ENCODE results near the gene KRT222.

Gene KRT222

DNA sequence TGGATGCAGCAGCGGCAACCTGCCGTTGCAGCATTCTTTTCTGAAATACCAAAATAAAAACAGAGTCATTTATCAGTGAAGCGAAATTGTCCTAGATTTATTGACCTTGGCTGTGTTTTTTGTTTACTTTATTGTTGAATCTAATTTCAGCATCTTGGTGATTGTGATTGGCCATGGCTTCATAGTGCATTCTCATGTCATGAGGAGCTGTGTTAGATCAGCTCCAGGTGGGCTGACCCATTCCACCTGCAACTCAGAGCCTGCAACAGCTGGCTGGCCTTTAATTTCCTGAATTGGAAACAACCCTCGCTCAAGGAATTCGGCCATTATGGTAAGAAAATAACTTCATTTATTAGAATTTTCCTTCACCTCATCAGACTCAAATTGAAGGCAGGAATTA is 22.1 kb upstream of the KRT222 start:
- no peak overlapping the region for H3K4me3 ChIP-seq (ENCODE audit: low read depth in 1 of 2, low read length in 2 of 2)
- H3K36me3 ChIP-seq (ENCODE audit: insufficient read depth, low read length): no peaks in the 10 kb centered on the region
- no peaks in the 10 kb centered on the region for H3K27me3 ChIP-seq (ENCODE audit: control insufficient read depth in 1 of 2, insufficient read depth in 2 of 2, low read length in 2 of 2)
- H3K9me3 ChIP-seq (ENCODE audit: low read length): no peaks in the 10 kb centered on the region
- no peaks in the 10 kb centered on the region for H3K4me1 ChIP-seq (ENCODE audit: insufficient read depth, low read length)
- no peak overlapping the region for H3K27ac ChIP-seq (ENCODE audit: low read depth, low read length)
- no peak overlapping the region for H3K9ac ChIP-seq (ENCODE audit: low read length)

GRCh38 chr17:40686192-40686591 is 21.2 kb upstream of the KRT222 start:
- Histone ChIP-seq H3K4me1 (ENCODE audit: insufficient read depth, low read length) (no peaks in the 10 kb centered on the region), H3K27me3 (ENCODE audit: control insufficient read depth in 1 of 2, insufficient read depth in 2 of 2, low read length in 2 of 2) (no peaks in the 10 kb centered on the region), H3K9ac (ENCODE audit: low read length) (no peak overlapping the region), H3K9me3 (ENCODE audit: low read length) (no peaks in the 10 kb centered on the region), H3K36me3 (ENCODE audit: insufficient read depth, low read length) (no peaks in the 10 kb centered on the region), H3K4me3 (ENCODE audit: low read depth in 1 of 2, low read length in 2 of 2) (no peak overlapping the region), H3K27ac (ENCODE audit: low read depth, low read length) (no peak overlapping the region)

DNA sequence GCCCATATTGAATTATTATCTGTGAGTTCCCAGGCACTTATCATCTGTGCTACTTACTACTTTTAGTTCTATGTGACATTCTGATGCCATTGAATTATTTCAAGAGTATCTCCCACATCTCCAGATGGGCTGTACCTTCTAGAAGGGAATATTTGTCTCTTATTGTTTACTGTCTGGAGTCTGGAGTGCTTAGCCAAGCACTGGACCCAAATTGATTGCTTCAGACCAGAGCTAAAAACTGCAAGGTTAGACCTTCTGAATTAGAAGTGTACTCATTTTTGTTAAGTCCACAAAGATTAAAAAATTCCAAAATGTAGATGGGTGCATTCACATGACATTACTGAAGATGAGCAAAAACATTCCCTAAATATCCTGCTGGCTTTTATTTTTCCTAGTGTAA is 16.0 kb upstream of the KRT222 start:
- H3K9ac ChIP-seq (ENCODE audit: low read length): no peak overlapping the region
- H3K9me3 ChIP-seq (ENCODE audit: low read length): no peaks in the 10 kb centered on the region
- no peaks in the 10 kb centered on the region for H3K36me3 ChIP-seq (ENCODE audit: insufficient read depth, low read length)
- H3K4me1 ChIP-seq (ENCODE audit: insufficient read depth, low read length): no peaks in the 10 kb centered on the region
- H3K27me3 ChIP-seq (ENCODE audit: control insufficient read depth in 1 of 2, insufficient read depth in 2 of 2, low read length in 2 of 2): peaks cover 0 to 9% of the 10 kb centered on the region in 2 donors
- no peak overlapping the region for H3K4me3 ChIP-seq (ENCODE audit: low read depth in 1 of 2, low read length in 2 of 2)
- no peak overlapping the region for H3K27ac ChIP-seq (ENCODE audit: low read depth, low read length)

- H3K4me3 ChIP-seq (ENCODE audit: low read depth in 1 of 2, low read length in 2 of 2): no peak overlapping the region
- H3K36me3 ChIP-seq (ENCODE audit: insufficient read depth, low read length): no peaks in the 10 kb centered on the region
- H3K27ac ChIP-seq (ENCODE audit: low read depth, low read length): no peak overlapping the region
- no peaks in the 10 kb centered on the region for H3K4me1 ChIP-seq (ENCODE audit: insufficient read depth, low read length)
- H3K9ac ChIP-seq (ENCODE audit: low read length): no peak overlapping the region
- H3K9me3 ChIP-seq (ENCODE audit: low read length): no peaks in the 10 kb centered on the region
- H3K27me3 ChIP-seq (ENCODE audit: control insufficient read depth in 1 of 2, insufficient read depth in 2 of 2, low read length in 2 of 2): peaks cover 0 to 9% of the 10 kb centered on the region in 2 donors
Observed at GRCh38 chr17:40679523-40679907, 14.5 kb upstream of the KRT222 start.

DNA sequence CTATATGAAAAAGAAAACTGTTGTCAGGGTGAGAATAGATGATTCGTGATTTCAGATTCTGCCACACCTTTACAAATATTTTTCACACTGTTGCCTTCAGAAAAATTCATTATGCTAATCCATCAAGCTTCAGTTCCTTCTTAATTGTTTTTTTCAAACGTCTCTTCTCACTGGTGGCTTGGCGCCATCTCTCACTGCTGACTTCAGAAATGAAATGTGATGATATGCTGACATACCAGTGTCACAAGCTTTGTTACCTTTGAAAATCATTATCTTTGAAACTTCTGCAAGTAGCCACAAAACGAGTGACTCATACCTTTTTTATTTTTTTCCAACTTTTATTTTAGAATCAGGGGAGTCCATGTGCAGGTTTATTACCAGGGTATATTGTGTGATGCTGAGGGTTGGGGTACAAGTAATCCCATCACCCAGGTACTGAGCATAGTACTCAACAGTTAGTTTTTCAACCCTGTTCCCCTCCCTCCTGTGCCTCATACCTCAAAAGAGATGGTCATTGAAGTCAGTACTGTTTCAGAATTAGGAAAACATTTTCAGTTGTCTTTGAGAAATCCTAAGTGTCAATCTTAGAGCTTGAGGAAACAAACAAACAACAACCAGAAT is 14.0 kb upstream of the KRT222 start:
- H3K27me3 ChIP-seq (ENCODE audit: control insufficient read depth in 1 of 2, insufficient read depth in 2 of 2, low read length in 2 of 2): peaks cover 0 to 9% of the 10 kb centered on the region in 2 donors
- H3K27ac ChIP-seq (ENCODE audit: low read depth, low read length): no peak overlapping the region

DNA sequence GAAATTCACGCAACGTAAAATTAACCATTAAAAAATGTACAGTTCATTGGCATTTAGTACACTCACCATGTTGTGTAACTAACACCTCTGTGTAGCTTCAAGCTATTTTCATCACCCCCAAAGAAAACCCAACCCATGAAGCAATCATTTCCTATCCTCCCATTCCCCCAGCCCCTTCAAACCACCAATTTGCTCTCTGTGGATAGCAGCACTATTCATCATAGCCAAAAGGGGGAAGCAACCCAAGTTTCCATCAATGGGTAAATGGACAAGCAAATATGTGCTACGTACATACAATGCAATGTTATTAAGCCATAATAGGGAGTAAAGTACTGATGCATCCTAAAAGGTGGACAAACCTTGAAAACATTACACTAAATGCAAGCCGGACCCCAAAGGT is 10.9 kb upstream of the KRT222 start:
- H3K9me3 ChIP-seq (ENCODE audit: low read length): no peaks in the 10 kb centered on the region
- H3K36me3 ChIP-seq (ENCODE audit: insufficient read depth, low read length): no peaks in the 10 kb centered on the region
- H3K4me3 ChIP-seq (ENCODE audit: low read depth in 1 of 2, low read length in 2 of 2): no peak overlapping the region
- no peak overlapping the region for H3K27ac ChIP-seq (ENCODE audit: low read depth, low read length)
- H3K9ac ChIP-seq (ENCODE audit: low read length): no peak overlapping the region
- H3K27me3 ChIP-seq (ENCODE audit: control insufficient read depth in 1 of 2, insufficient read depth in 2 of 2, low read length in 2 of 2): peaks cover 0 to 9% of the 10 kb centered on the region in 2 donors
- no peaks in the 10 kb centered on the region for H3K4me1 ChIP-seq (ENCODE audit: insufficient read depth, low read length)

More for the DNA sequence above, 14.0 kb upstream of the KRT222 start:
- H3K9ac ChIP-seq (ENCODE audit: low read length): no peak overlapping the region
- no peaks in the 10 kb centered on the region for H3K4me1 ChIP-seq (ENCODE audit: insufficient read depth, low read length)
- H3K4me3 ChIP-seq (ENCODE audit: low read depth in 1 of 2, low read length in 2 of 2): no peak overlapping the region
- H3K9me3 ChIP-seq (ENCODE audit: low read length): no peaks in the 10 kb centered on the region
- no peaks in the 10 kb centered on the region for H3K36me3 ChIP-seq (ENCODE audit: insufficient read depth, low read length)

GRCh38 chr17:40672654-40673053 is 7.7 kb upstream of the KRT222 start:
- no peak overlapping the region for H3K27ac ChIP-seq (ENCODE audit: low read depth, low read length)
- H3K27me3 ChIP-seq (ENCODE audit: control insufficient read depth in 1 of 2, insufficient read depth in 2 of 2, low read length in 2 of 2): peaks cover 0 to 9% of the 10 kb centered on the region in 2 donors
- no peak overlapping the region for H3K9ac ChIP-seq (ENCODE audit: low read length)
- no peaks in the 10 kb centered on the region for H3K4me1 ChIP-seq (ENCODE audit: insufficient read depth, low read length)
- no peaks in the 10 kb centered on the region for H3K9me3 ChIP-seq (ENCODE audit: low read length)
- no peak overlapping the region for H3K4me3 ChIP-seq (ENCODE audit: low read depth in 1 of 2, low read length in 2 of 2)
- no peaks in the 10 kb centered on the region for H3K36me3 ChIP-seq (ENCODE audit: insufficient read depth, low read length)

DNA sequence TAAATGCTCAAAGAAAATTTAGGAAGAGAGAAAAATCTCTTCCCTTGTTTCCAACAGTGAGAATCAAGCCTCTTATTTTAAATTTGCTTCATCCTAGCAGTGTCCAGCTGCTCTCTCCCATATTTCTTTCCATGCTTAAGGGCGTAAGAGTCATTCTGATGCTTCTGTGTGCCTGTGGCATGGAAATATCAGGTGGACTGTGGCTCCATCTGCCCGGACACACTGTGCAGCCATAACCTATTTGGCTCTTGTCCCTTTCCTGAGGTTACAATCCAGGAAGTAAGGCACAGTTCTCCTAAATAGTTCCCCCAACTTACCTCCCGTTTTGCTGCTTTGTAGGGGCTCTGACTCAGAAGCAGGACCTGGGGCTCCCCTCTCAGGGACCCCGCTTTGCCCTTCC is 6.3 kb upstream of the KRT222 start:
- no peaks in the 10 kb centered on the region for H3K36me3 ChIP-seq (ENCODE audit: insufficient read depth, low read length)
- no peaks in the 10 kb centered on the region for H3K9me3 ChIP-seq (ENCODE audit: low read length)
- H3K4me1 ChIP-seq (ENCODE audit: insufficient read depth, low read length): no peaks in the 10 kb centered on the region
- H3K9ac ChIP-seq (ENCODE audit: low read length): no peak overlapping the region
- H3K27me3 ChIP-seq (ENCODE audit: control insufficient read depth in 1 of 2, insufficient read depth in 2 of 2, low read length in 2 of 2): peaks cover 0 to 1% of the 10 kb centered on the region in 2 donors
- no peak overlapping the region for H3K4me3 ChIP-seq (ENCODE audit: low read depth in 1 of 2, low read length in 2 of 2)
- H3K27ac ChIP-seq (ENCODE audit: low read depth, low read length): no peak overlapping the region

DNA sequence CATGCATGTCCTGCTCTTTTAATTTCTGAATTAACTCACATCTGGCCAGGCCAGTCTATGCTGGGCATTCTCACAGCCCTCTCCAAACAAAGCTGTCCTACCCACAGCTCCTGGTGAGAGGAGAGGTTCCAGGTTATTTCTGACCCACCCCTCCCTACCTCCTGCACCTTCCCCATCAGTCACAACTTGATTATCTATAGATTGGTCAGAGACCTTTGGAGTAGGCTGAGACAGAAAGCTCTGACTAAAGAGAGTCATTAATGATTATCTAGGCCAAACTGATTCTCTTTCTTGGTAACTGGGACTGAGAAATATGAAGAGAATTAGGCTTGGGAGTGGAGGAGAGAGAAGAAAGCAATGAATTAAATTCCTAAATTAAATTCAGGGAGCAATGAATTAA is 1.4 kb upstream of the KRT222 start:
- Histone ChIP-seq H3K36me3 (ENCODE audit: insufficient read depth, low read length) (no peaks in the 10 kb centered on the region), H3K4me1 (ENCODE audit: insufficient read depth, low read length) (no peaks in the 10 kb centered on the region), H3K27me3 (ENCODE audit: control insufficient read depth in 1 of 2, insufficient read depth in 2 of 2, low read length in 2 of 2) (peaks cover 0 to 4% of the 10 kb centered on the region in 2 donors), H3K27ac (ENCODE audit: low read depth, low read length) (no peak overlapping the region), H3K9ac (ENCODE audit: low read length) (no peak overlapping the region), H3K4me3 (ENCODE audit: low read depth in 1 of 2, low read length in 2 of 2) (no peak overlapping the region), H3K9me3 (ENCODE audit: low read length) (no peaks in the 10 kb centered on the region)

GRCh38 chr17:40663252-40663651 is 1.7 kb downstream of the KRT222 start:
- H3K4me1 ChIP-seq (ENCODE audit: insufficient read depth, low read length): no peaks in the 10 kb centered on the region
- peaks cover 0 to 4% of the 10 kb centered on the region in 2 donors for H3K27me3 ChIP-seq (ENCODE audit: control insufficient read depth in 1 of 2, insufficient read depth in 2 of 2, low read length in 2 of 2)
- no peak overlapping the region for H3K9ac ChIP-seq (ENCODE audit: low read length)
- H3K36me3 ChIP-seq (ENCODE audit: insufficient read depth, low read length): no peaks in the 10 kb centered on the region
- no peak overlapping the region for H3K27ac ChIP-seq (ENCODE audit: low read depth, low read length)
- H3K4me3 ChIP-seq (ENCODE audit: low read depth in 1 of 2, low read length in 2 of 2): no peak overlapping the region
- no peaks in the 10 kb centered on the region for H3K9me3 ChIP-seq (ENCODE audit: low read length)

- H3K27me3 ChIP-seq (ENCODE audit: control insufficient read depth in 1 of 2, insufficient read depth in 2 of 2, low read length in 2 of 2): no peaks in the 10 kb centered on the region
- H3K4me1 ChIP-seq (ENCODE audit: insufficient read depth, low read length): no peaks in the 10 kb centered on the region
- H3K27ac ChIP-seq (ENCODE audit: low read depth, low read length): no peak overlapping the region
- H3K36me3 ChIP-seq (ENCODE audit: insufficient read depth, low read length): no peaks in the 10 kb centered on the region
- no peaks in the 10 kb centered on the region for H3K9me3 ChIP-seq (ENCODE audit: low read length)
- no peak overlapping the region for H3K4me3 ChIP-seq (ENCODE audit: low read depth in 1 of 2, low read length in 2 of 2)
- H3K9ac ChIP-seq (ENCODE audit: low read length): no peak overlapping the region
Observed at GRCh38 chr17:40659911-40660310, 5.1 kb downstream of the KRT222 start.

GRCh38 chr17:40658396-40658795 is 6.6 kb downstream of the KRT222 start:
- Histone ChIP-seq H3K27me3 (ENCODE audit: control insufficient read depth in 1 of 2, insufficient read depth in 2 of 2, low read length in 2 of 2) (no peaks in the 10 kb centered on the region), H3K9ac (ENCODE audit: low read length) (no peak overlapping the region), H3K27ac (ENCODE audit: low read depth, low read length) (no peak overlapping the region), H3K4me1 (ENCODE audit: insufficient read depth, low read length) (no peaks in the 10 kb centered on the region), H3K4me3 (ENCODE audit: low read depth in 1 of 2, low read length in 2 of 2) (no peak overlapping the region), H3K36me3 (ENCODE audit: insufficient read depth, low read length) (no peaks in the 10 kb centered on the region), H3K9me3 (ENCODE audit: low read length) (no peaks in the 10 kb centered on the region)

All from muscle layer of colon (tissue), 2 donors.